Large intestine (tissue), 3 donors: ENCODE data around the gene TGFBR1. TPM values are rescaled to one million over a fixed set of nuclear protein-coding genes. Genes with fewer than 3 reads are reported as not detected.
A peak's percentile ranks its signal among the peaks of the same experiment; 100 is the strongest.

Experiments
- DNase-seq, 2 donors: peaks; one replicate each; pipeline versions ENCODE4 v3.0.0 to v3.0.0-alpha.2; 2013
- H3K27ac ChIP-seq: one replicate; pipeline ENCODE4 v1.5.1; 2013; ENCODE audit warnings: low read length
- H3K27me3 ChIP-seq: 2 replicates; pipeline ENCODE4 v1.6.1; 2013; ENCODE audit warnings: low read length; ENCODE audit not compliant: control insufficient read depth, insufficient read depth
- H3K36me3 ChIP-seq: 2 replicates; pipeline ENCODE4 v1.6.1; 2013; ENCODE audit warnings: low read length; ENCODE audit not compliant: control insufficient read depth, insufficient read depth
- H3K4me1 ChIP-seq: one replicate; pipeline ENCODE4 v1.6.1; 2013; ENCODE audit warnings: low read length; ENCODE audit not compliant: control insufficient read depth, insufficient read depth
- H3K4me3 ChIP-seq: one replicate; pipeline ENCODE4 v1.5.1; 2013; ENCODE audit warnings: low read length
- H3K9me3 ChIP-seq: one replicate; pipeline ENCODE4 v1.6.1; 2013; ENCODE audit warnings: mild to moderate bottlenecking, low read depth, low read length, moderate library complexity; ENCODE audit not compliant: control insufficient read depth
- WGBS: methylation state at CpG from one replicate; pipeline ENCODE4 v1.1.5; 2013; ENCODE audit warnings: low lambda C conversion rate; ENCODE audit not compliant: insufficient coverage; 5-methylcytosine and 5-hydroxymethylcytosine counted together
- polyA plus RNA-seq: library from polyadenylated mRNA; unstranded; fragments of 120-200 nt; gene quantifications from one replicate; pipeline ENCODE4 v1.2.1, GENCODE V29; 2013

TGFBR1 gene
- polyA plus RNA-seq, 1 donor: 28.6 TPM

DNA sequence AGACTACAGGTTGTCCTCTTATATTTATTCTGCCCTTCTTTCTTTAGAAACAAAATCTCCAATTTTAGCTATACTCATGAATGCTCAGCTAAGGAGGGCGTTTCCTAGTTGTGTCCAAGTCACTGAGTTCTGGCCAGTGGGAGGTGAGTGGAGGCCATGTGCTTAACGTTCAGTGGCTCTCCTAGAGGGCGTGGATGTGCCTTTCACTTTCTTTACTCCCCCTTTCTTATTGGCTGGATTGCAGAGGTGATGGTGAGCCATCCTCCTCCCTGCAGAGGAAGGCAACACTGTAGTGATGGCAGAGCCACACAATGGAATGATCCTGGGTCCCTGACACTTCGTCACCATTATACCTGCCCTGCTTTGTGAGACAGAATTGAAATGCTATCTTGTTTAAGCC, 62.2 kb downstream of the TGFBR1 start:
- H3K4me1 ChIP-seq: peaks cover 24% of the 10 kb centered on the region
- DNase-seq: no peak
- no peaks in the 10 kb centered on the region for H3K36me3 ChIP-seq
- no peak overlapping the region for H3K27ac ChIP-seq
- H3K4me3 ChIP-seq: no peak overlapping the region
- H3K9me3 ChIP-seq: no peaks in the 10 kb centered on the region
- no peaks in the 10 kb centered on the region for H3K27me3 ChIP-seq
- 100% methylated on average over 1 of the region's 4 CpGs for WGBS

DNA sequence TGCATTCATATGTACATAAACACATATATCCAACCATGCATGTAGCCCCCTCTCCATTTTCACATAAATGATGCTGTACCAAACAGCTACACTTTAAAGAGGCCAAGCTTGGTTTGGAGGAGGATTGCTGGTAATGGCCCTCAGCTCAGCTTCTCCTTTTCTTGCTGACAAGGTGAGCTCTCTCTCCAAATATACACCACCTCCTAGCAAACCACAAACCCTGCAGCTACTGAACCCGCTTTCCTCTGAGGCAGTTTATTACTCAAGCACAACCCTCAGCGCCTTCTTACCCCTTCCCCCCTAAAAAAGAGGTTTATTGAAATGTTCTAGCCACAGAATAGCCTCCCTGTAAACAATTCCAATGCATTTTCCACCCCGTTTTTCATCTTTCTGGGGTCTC, 62.8 kb downstream of the TGFBR1 start:
- Histone ChIP-seq H3K36me3 (no peaks in the 10 kb centered on the region), H3K27ac (no peak overlapping the region), H3K4me1 (peaks cover 29% of the 10 kb centered on the region), H3K9me3 (no peaks in the 10 kb centered on the region), H3K27me3 (no peaks in the 10 kb centered on the region), H3K4me3 (no peak overlapping the region)
- DNase-seq: no peak
- WGBS: no CpG with 5 or more reads among the region's 3 CpGs

DNA sequence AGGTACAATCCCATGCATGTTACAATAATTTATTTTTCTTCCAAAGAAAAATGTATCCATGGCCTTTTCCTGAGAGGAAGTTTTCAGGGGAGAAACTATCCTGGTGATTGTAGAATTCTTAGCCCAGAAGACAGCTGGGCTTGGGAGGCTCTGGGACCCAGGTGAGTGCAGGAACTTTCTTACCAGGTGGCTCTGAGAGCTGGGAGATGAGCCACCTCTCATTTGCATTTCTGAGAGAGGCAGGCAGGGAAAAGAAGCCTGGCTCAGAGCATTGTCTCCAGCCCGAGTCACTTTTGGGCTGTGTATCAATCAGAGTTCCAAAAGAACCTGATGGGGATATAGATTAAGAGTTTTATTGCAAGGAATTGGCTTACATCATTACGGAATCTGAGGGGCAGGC, 64.2 kb downstream of the TGFBR1 start:
- WGBS: no CpG with 5 or more reads among the region's 2 CpGs
- H3K36me3 ChIP-seq: no peaks in the 10 kb centered on the region
- H3K27ac ChIP-seq: no peak overlapping the region
- H3K27me3 ChIP-seq: no peaks in the 10 kb centered on the region
- no peak overlapping the region for H3K4me3 ChIP-seq
- peaks cover 35% of the 10 kb centered on the region for H3K4me1 ChIP-seq
- no peak for DNase-seq
- H3K9me3 ChIP-seq: no peaks in the 10 kb centered on the region

DNA sequence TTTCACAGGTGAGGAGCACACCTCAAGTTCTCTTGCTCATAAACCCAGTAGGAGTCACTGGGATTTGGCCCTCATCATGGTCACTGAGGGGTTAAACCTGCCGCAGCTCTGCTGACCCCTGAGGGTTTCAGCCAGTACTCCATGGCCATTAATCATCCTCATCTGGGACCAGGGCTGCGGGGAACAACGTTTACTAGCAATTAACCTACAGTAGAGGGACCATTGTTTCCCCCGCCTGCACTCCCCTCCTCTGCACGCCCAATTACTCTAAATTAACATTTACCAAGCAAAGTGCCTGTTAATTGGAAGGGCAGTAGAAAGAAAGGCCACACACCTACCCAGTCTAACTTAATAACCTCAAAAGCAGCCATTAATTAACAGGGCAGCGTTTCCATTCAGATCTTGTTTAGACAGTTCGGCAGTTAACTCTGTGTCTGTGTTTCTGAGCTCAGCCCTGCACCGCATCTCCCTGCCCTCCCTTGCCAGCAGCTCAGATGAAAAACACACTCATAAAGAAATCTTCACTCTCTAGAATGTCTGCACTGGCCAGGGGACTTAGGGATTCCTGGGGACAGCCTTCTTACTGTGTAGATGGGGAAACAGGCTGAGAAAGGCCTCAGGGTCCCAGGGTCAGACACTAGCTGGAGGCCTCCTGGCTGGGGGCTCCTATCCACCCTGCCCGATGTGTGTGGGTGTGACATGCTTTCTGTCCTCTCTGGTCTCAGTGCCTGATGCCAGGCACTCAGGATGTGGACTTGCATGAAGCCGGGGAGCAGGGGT, 65.3 kb downstream of the TGFBR1 start:
- peaks cover 35% of the 10 kb centered on the region for H3K4me1 ChIP-seq
- H3K9me3 ChIP-seq: no peaks in the 10 kb centered on the region
- no peaks in the 10 kb centered on the region for H3K36me3 ChIP-seq
- H3K27ac ChIP-seq: no peak overlapping the region
- H3K27me3 ChIP-seq: no peaks in the 10 kb centered on the region
- no CpG with 5 or more reads among the region's 10 CpGs for WGBS
- no peak overlapping the region for H3K4me3 ChIP-seq
- peak in 1 of 2 donors; percentile 20 for DNase-seq

DNA sequence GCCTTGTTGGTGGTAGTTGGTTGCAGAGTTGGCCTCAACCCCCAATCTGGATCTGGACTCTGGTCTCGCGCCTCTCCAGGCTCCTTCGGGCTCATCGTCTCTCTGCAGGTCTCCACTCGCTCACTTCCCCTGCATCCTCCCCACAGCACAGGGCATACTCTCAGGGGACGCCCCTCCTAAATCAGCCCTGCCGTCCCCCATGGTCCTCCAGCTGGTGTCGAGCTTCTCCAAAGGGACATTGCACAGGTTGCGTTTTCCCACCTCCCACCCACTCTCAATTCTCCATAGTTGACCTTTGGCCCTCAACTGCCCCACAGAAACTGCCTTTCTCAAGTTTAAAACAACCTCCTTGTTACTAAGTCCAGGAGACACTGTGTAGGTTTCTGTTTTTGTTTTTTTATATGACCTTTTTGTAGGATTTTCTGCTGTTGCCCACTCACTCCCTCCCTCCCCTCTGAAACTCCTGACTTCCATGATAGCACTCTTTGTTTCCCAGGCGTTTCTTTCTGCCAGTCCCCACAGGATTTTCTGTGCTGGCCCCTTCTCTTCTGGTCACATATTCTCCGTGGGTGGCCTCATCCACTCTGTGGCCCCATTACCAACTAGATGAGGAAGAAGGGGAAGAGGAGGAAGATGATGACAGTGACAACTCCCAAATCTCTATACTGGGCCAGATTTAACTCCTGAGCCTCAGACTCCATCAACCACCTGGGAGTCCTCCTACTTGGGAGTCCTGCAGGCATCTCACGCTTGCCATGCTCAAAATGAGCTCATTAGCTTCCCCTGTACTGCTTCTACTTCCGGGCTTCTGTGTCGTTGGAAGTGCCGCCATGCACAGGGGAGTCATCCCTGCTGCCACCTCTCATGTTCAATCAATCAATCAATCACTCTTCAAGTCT, 66.6 kb downstream of the TGFBR1 start:
- WGBS: no CpG with 5 or more reads among the region's 15 CpGs

DNA sequence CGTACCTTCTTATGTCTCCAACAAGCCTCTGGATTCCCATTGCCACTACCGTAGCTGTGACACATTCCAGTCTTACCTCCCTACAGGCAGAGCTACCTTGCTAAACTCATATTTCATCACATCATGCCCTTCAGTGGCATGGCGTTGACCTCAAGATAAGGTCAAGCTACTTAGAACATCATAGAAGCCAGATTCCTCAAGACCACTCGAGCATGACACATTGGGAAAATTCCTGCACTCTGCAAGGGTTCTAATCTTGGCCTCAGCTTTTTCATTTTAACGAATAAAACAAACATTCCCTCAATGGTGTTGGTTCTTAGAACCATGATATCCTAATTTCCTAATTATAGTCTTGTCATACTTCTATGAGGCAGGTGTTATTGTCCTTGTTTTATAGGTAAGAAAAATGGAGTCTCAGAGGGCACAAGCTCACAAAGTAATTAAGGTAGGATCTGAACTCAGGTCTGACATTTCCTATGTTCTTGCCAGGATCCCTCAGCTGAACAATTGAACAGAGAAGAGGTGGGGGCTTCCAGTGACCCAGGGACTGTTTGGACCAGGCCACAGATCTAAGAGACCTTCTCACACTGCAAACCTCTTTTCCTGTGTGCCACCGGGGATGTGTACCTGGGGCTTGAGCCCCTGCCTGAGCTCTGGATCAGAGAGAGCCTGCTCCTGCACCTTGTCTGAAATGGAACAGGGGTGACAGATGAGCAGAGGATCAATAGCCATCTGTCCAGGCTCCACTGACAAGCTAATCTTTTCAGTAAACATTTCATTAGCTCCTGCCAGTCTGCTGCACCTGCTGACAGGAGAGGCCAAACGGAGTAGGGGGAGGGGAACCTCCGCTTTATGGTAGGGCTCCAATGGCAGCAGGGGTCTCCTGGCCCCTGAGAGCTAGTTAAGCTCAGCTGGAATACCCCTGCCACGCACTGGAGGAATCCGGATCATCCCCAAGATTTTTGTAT, 67.5 kb downstream of the TGFBR1 start:
- no peaks in the 10 kb centered on the region for H3K27me3 ChIP-seq
- no peak overlapping the region for H3K4me3 ChIP-seq
- WGBS: no CpG with 5 or more reads among the region's 10 CpGs
- no peaks in the 10 kb centered on the region for H3K9me3 ChIP-seq
- H3K4me1 ChIP-seq: peaks cover 48% of the 10 kb centered on the region
- H3K27ac ChIP-seq: no peak overlapping the region
- DNase-seq: peak in 1 of 2 donors; percentile 27
- no peaks in the 10 kb centered on the region for H3K36me3 ChIP-seq

More for the DNA sequence above, 66.6 kb downstream of the TGFBR1 start:
- H3K36me3 ChIP-seq: no peaks in the 10 kb centered on the region
- H3K27ac ChIP-seq: no peak overlapping the region
- no peaks in the 10 kb centered on the region for H3K9me3 ChIP-seq
- DNase-seq: peak in 1 of 2 donors; percentile 35
- H3K27me3 ChIP-seq: no peaks in the 10 kb centered on the region
- peaks cover 40% of the 10 kb centered on the region for H3K4me1 ChIP-seq
- H3K4me3 ChIP-seq: no peak overlapping the region

DNA sequence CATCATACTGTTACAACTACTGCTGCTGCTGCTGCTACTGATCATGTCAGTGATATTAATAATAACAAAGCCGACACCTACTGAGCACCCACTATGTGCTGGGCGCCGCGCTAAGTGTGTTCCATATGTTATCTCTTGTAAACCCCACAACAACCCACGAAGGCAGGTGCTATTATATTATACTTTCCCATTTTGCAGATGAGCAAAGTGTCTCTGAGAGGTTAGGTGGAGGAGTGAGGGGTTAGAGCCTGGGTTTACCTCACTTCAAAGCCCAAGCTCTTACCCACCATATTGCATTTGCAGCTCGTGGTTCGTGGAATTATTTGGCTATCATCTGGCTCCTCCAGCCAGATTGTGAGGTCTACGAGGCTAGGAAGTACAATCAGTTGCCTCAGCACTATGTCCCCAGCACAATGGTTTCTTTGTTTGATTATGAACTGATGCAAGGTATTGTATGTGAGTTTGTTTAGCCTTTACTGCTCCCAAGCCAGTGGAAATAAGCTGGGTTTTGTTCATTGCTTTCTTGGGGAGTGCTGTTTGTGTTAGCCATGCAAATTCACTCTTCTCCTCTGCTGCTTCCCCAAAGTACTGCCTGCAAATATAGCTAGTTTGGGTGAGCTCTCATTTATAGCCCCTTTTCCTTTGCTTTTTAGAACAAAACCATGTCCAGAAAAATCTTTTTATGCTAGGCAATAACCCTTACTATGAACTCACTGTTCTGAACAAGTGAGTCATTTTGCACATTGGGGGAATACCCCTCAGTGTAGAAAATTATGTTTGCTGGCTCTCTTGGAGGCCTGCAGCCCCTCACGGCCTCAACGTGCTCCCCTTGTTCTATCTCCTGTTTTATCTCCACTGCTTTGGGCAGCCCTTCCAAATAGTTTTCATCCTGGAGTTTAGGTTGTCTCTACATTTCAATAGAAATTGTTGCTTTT, 68.9 kb downstream of the TGFBR1 start:
- Histone ChIP-seq H3K4me1 (peaks cover 54% of the 10 kb centered on the region), H3K27ac (peak overlapping the region; percentile 24)
- DNase-seq: peak in 1 of 2 donors; percentile 66

DNA sequence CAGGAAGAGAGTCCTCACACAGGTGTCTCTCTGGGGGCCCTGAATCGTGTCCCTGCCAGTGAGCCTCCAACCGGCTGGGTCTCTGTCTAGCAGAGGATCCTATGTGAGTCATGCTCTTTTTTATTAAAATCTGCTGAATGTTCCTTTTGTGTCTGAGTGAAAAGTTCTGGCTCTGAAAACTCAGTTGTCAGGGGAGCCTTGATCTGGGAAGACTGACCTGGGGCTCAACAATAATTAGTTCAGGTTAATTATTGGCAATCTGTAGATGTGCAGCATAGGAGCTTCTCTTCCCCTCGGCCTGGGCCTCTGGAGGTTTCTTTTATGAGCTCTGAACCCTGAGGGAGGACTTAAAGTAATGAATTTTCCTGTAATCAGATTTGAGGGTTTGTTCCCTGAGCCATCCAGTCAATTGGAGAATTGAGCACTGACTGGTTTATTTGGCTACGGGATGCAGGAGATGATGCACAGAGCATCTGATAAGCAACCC, 71.7 kb downstream of the TGFBR1 start:
- DNase-seq: peak; percentile 74 to 91
- Histone ChIP-seq H3K4me3 (no peak overlapping the region), H3K9me3 (no peaks in the 10 kb centered on the region), H3K36me3 (no peaks in the 10 kb centered on the region), H3K27me3 (no peaks in the 10 kb centered on the region), H3K27ac (peak overlapping the region; percentile 55), H3K4me1 (peaks cover 45% of the 10 kb centered on the region)
- no CpG with 5 or more reads among the region's 4 CpGs for WGBS

More for the DNA sequence above, 68.9 kb downstream of the TGFBR1 start:
- Histone ChIP-seq H3K36me3 (no peaks in the 10 kb centered on the region), H3K27me3 (no peaks in the 10 kb centered on the region), H3K9me3 (no peaks in the 10 kb centered on the region), H3K4me3 (no peak overlapping the region)
- WGBS: no CpG with 5 or more reads among the region's 10 CpGs
